Astrocyte of the spinal cord (primary cell): ENCODE measurements around the gene ACYP1.

ENCODE experiments used
- DNase-seq: peaks from one replicate; pipeline ENCODE4 v3.0.0; 2011; ENCODE audit warnings: low read depth, low spot score
- H3K4me3 ChIP-seq: 2 replicates; pipeline ENCODE4 v1.5.1; 2011; ENCODE audit warnings: low read depth, mild to moderate bottlenecking, low read length, moderate library complexity
- in situ Hi-C: cut with HindIII; loops from 2 replicates; pipeline ENCODE4 v1.10.0; 2017; ENCODE audit warnings: low sequenced_read_pairs
- TF ChIP-seq, protein P1 (sequence below): IDR thresholded peaks from 2 replicates; pipeline ENCODE4 v1.5.1; 2012; ENCODE audit warnings: low read depth, mild to moderate bottlenecking, low read length, inconsistent platforms

ACYP1 gene

DNA sequence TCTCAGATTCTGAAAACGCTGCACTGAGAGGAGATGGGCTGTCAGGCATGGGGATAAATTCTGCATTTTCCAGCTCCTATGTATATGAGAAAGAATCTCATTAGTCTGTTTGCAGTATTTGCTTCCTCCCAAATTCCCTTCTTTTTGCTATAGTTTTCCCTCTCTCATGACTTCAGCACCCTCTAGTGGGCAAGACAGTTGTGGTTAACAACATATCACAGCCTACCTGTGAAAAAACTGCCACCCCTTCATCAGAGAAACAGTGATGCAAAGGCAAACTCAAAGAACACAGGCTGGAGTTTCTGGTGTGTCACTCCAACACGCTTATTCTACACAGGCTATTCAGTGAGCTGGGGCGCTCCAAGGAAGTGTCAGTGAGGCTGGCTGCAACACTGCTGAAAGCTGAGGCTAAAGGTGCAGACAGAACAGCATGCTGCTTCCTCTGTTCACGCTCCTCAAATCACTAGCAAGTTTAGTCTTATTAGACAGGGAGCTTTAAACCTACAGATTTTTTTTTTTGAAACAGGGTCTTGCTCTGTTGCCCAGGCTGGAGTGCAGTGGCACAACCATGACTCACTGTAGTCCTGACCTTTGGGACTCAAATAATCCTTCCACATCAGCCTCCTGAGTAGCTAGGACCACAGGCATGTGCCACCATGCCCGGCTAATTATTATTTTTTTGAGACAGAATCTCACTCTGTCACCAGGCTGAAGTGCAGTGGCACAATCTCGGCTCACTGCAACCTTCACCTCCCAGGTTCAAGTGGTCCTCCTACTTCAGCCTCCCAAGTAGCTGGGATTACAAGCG is 24.9 kb upstream of the ACYP1 start:
- in situ Hi-C loops = no loop called here
- TF ChIP-seq, protein P1, sequence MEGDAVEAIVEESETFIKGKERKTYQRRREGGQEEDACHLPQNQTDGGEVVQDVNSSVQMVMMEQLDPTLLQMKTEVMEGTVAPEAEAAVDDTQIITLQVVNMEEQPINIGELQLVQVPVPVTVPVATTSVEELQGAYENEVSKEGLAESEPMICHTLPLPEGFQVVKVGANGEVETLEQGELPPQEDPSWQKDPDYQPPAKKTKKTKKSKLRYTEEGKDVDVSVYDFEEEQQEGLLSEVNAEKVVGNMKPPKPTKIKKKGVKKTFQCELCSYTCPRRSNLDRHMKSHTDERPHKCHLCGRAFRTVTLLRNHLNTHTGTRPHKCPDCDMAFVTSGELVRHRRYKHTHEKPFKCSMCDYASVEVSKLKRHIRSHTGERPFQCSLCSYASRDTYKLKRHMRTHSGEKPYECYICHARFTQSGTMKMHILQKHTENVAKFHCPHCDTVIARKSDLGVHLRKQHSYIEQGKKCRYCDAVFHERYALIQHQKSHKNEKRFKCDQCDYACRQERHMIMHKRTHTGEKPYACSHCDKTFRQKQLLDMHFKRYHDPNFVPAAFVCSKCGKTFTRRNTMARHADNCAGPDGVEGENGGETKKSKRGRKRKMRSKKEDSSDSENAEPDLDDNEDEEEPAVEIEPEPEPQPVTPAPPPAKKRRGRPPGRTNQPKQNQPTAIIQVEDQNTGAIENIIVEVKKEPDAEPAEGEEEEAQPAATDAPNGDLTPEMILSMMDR = peak; percentile 72
- DNase-seq = peak; percentile 68
- no peak overlapping the region for H3K4me3 ChIP-seq

DNA sequence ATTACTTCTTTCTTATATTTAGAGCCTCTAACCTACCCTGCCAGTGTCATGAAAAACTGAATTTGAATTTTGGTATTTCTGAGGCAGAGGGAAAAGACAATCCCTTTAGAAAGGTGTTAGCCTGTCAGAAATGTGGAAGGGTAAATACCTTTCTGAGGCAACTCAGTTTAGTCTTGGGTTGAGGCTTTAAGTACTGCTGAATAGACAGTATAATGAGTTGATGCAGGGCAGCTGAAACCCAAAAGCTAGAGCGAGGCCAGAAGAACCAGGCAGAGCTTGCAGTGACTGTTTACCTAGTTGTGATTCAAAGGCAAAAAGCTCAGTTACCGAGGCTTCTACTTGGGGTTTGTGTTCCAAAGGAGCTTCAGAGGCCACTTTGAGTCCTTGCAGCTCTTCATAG is 24.3 kb upstream of the ACYP1 start:
- DNase-seq = no peak
- in situ Hi-C loops = no loop called here
- no peak overlapping the region for H3K4me3 ChIP-seq
- TF ChIP-seq, protein P1 = no peak

DNA sequence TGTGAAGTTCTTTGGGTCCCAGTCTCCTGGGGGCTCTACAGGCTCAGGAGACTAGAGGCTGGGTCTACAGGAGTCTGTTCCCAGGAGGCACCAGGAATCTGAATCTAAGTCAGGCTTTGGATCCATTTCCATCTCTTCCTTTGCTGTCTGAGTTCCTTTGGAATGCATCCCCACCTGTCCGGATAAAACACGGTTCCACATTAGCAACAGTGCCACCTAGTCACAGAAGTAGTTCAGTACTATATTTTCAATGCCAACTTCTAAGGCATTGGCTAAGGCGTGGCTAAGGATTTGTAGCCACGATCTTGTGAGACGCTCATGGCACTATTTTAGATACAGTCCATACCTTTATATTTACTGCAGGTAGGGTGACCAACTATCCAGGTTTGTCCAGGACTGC is 20.7 kb upstream of the ACYP1 start:
- H3K4me3 ChIP-seq = no peak overlapping the region
- in situ Hi-C loops = no loop called here
- no peak for DNase-seq
- TF ChIP-seq, protein P1 = peak; percentile 14

DNA sequence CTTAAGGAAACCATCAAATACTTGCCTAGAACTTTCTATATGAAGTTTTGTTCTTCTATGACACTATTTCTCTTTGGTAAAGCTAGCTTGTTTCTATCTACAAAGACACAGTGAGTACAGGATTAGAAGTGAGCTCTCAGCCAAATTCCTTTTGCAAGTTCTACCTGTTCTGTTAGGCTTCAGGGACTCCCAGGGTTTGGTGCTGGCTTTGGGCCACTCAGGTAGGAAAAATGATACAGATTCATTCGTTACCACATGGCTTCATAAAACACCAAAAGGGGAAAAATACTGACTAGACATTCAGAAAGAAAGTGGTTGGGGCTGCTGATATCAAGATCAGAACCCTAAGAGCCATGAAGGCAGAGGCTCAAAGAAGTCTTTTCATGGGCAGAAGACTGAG is 19.4 kb upstream of the ACYP1 start:
- in situ Hi-C loops = no loop called here
- no peak overlapping the region for H3K4me3 ChIP-seq

DNA sequence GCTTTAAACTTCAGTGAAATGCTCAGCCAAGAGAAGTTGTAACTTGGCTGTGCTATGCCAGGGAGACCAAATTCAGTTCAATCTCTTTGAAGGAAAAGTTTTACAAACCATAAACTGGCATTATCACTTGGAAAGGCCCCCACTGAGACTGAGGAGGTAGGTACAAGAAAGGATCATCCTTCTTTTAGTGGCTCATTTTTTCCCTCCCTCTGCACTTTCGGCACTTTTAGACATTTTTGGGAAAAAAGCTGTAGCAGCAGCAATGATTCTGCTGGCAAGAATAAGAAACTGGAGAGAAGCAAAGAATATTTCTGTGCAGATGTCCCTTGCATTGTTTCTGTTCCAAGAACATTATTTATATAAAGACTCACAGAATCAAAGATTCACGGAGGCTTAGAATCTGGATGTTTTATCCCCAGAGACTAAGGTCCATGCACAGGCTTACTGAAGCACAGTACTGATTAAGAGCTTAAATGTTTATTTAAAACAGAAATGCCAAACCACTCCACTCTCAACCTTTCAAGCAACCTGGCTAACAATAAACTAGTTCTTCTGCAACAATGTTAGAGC is 17.9 kb upstream of the ACYP1 start:
- in situ Hi-C loops = no loop called here
- TF ChIP-seq, protein P1 = no peak
- peak; percentile 6 for DNase-seq
- H3K4me3 ChIP-seq = no peak overlapping the region

More for the DNA sequence above, 19.4 kb upstream of the ACYP1 start:
- TF ChIP-seq, protein P1 = no peak
- DNase-seq = no peak

DNA sequence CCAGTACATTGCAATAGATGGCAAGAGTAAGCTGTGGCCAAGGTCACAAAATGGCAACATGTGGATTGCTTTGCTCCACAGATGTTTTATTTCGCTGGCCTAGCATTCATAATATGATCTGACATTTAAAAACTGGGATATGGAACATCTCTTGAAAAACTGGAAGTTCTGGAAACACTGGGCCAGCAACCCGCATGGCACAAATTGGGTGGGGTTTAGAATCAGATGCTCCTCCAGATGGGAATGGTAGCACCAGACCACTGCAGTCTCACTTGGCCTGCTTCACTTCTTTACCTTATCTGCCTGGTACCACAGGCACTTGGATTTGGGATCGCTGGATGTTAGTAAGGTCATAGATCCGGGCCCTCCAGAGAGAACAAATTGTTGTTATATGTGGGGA is 15.7 kb upstream of the ACYP1 start:
- H3K4me3 ChIP-seq = no peak overlapping the region
- TF ChIP-seq, protein P1 = no peak
- in situ Hi-C loops = no loop called here
- DNase-seq = no peak
